HT1080 (cell line): ENCODE data around the gene PLD5. TPM values are rescaled to one million over a fixed set of nuclear protein-coding genes. Genes with fewer than 3 reads are reported as not detected.
"Not testable (repeated sequence)": the region's sequence is repeated elsewhere in the genome, so short reads cannot be mapped to it uniquely, and the experiment has no call there.

ENCODE experiments used
- DNase-seq: peaks from one replicate; pipeline ENCODE4 v3.0.0-alpha.2; 2015; ENCODE audit warnings: low read depth
- total RNA-seq: library from RNA; depleted of rRNA; stranded (reverse); fragments of >200 nt; shearing (Covaris generic); gene quantifications from 2 replicates; pipeline ENCODE4 v1.2.3, GENCODE V29; 2014

PLD5 gene
- total RNA-seq, 1 experiment from 2014 or later = 1.2 TPM

DNA sequence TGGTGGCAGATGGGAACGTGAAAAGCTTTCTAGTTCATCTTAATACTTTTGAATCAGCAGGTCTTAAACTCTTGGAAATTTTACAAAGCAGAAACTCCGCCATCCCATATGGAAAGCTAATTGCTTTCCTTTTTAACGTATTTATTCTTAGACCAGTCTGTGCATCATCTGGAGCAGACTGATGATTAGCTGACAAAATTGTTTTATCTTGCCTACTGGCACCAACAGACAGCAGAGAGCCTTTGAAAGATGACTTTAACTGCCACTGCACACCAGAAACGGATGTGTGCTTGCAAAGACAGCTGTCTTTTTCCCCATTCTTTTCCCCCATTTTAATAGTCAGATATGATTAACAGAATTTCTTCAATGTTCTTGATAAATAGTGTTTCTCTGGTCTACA, 97.0 kb downstream of the PLD5 start:
- no peak for DNase-seq

DNA sequence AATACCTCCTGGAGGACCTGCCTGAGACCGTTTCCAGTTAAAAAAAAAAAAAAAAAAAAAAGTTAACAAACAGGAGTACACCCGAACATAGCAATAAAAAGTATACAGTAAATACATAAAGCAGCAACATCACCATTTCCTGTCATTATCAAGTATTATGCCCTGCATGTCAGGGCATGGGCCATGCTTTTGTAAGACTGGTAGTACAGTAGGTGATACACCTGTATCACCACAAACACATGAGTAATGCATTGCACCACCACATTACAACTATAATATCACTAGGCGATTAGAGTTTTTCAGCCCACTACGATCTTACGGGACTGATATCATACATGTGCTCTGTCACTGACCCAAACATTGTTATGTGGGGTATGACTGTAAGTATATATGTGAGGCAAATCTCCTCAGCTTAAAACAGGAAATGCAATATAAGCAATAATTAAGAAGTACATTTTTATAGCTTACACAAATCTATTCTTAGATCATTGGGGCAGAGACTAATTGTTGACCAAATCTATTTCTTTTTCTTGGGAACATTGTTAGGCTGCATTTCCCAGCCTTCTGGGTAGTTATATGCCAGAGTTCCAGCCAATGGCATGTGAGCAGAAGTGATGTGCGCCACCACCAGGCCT, 98.1 kb downstream of the PLD5 start:
- DNase-seq = no peak

DNA sequence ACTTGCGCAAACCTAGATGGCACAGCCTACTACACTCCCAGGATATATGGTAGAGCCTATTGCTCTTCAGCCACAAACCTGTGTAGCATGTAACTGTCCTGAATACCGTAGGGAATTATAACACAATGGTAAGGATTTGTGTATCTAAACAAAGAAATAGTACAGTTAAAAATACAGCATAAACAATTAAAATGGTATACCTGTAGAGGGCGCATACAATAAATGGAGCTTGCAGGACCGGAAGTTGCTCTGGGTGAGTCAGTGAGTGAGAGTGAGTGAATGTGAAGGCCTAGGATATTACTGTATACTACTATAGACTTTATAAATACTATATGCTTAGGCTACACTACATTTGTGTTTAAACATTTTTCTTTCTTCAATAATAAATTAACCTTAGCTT, 99.3 kb downstream of the PLD5 start:
- peak; percentile 64 for DNase-seq

DNA sequence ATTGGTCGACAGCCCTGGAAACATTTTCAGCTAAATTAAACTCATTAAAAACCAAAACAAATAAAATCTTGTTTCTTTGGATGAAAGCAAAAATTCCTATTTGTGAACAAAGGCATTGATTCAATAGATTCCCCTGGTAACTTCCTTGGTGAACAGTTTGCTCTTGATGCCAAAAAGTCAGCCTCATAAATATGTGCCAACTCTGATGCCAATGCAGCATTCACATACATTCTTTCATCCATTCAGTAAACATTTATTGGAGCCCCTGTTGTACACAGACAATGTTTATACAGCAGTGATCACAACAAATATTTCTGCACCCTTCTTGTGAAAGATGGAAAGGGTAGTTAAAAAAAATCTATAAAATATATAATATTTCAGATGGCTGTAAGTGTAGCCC, 107.8 kb downstream of the PLD5 start:
- DNase-seq = no peak

DNA sequence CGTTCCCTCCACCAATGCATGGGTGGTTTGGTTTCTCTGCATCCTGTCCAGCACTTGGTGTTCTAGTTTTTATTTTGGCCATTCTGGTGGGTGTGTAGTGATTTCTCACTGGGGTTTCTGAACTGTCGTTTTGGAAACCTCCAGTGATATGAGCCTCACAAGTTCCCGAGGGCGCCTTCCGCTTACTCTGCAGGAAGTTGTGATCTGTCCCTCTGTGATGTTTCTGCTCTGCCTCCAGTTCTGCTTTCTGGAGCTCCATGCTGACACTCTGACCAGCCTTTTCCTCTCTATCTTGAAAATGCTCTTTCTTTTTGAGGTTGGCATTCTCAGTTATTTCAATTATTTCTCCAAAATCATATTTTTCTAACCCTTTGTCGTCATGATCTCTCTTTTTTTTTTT, 111.6 kb downstream of the PLD5 start:
- no peak for DNase-seq

DNA sequence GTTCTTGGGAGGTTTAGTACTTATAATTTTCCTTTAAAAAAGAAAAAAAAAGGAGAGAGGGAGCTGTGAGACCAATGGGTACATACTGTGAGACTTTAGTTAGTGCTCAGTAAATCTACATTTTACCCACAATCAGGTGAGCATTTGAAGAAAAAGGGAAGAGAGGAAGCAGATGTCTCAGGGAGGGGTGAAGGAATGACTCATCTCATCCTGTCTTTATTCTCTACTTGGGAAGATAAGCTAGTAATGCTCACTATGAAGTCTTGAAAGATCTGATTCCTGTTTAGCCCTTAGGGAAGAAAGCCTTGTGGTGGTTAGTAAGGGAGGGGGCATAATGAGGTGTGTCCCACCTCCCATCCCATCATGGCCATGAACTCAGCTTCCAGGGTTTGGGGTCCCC, 112.6 kb downstream of the PLD5 start:
- DNase-seq = peak; percentile 59

DNA sequence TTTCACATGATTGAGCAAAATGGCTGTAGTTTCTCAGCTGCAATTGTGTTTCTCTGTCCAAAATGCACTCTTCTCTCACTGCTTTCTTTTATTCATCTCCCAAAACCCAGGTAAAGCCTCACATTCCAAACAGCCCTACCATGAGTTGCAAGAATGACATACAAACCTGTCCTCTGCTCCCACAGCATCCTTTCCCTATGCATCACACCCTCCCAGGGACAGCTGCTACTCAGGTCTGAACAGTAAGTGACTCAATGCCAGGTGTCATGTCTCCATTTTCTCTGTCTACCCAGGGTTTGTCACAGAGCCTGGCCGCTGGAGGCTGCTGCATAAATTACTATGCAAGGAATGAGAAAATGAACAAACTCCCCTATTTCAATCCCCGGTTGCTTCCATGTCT, 118.5 kb downstream of the PLD5 start:
- DNase-seq = peak; percentile 15

DNA sequence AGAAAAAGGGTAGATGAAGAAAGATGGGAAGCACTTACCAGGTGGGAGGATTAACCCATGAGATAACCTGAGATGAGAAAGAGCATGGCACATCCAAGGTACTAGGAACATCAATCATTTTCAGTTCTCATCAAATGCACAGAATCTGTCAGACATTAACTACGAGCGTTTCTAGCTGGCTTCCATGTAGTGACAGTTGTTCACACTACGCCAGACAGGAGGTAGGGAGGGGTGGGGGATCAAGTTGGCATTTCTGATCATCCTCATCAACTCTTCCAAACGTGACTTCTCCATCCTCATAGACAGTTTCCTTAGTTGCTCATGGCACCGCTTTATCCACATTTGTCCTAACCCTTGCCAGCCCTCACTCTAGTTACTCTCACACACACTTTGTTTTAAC, 120.2 kb downstream of the PLD5 start:
- no peak for DNase-seq

DNA sequence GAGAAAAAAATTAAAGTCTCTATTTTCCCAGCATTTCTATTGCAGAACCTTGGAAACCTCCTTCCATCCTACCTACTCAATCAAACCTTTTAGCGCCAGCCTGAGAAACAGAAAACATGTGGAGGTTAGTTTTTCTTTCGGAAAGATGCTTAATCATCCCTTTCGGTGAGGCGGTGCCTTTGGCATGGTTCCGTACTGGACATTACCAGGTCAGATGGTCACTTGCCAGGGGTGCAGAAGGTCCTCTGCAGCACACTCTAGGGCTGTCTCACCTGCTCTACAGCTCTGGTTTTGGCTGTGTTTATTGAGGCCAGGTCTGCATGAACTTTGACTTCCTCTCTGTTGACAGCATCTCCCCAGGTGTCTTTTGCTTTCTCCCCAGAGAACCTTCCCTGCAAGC, 121.5 kb downstream of the PLD5 start:
- DNase-seq = no peak

DNA sequence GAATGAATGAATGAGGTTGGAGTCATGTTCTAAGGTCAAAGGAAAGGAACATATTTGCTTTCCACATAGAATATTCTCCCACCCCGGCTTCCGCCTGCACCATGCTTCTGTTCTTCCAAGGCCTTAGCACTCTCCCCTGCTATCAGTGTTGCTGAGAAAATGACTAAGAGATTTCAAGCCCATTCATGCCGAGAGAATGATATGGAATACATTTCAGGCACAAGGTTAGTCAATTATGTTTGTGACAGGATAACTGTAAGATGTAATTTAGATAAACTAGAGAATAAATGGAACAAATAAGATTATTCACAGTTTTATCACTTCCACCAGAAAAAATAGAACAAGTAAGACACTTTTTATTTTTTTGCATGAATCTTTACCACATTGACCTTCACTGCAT, 122.6 kb downstream of the PLD5 start:
- DNase-seq = no peak

DNA sequence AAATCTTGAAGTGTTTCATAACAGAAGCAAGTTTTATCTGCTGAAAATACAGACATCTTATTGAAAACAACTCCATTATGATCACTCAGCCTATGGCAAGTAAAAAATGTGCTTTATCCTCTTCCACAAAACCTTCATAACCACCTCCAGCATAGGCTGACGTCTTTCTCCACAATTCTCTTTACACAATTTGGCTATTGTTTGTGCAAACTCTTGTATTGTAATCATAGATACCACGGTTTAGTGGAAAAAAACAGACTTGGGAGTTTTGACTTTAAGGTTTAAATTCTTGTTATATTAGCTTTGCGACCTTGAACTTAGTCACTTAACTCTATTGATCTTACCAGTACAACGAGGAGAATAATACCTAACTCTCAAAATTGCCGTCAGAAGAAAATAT, 126.1 kb downstream of the PLD5 start:
- no peak for DNase-seq

DNA sequence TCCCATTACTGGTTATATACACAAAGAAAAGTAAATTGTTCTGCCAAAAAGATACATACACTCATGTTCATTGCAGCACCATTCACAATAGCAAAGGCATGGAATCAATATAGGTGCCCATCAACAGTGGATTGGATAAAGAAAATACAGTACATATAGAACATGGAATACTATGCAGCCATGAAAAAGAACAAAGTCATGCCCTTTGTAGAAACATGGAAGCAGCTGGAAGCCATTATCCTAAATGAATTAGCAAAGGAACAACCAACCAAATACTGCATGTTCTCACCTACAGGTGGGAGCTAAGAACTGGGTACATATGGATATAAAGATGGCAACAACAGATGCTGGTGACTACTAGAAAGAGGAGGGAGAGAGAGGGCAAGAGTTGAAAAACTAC, 132.6 kb downstream of the PLD5 start:
- DNase-seq = no peak

DNA sequence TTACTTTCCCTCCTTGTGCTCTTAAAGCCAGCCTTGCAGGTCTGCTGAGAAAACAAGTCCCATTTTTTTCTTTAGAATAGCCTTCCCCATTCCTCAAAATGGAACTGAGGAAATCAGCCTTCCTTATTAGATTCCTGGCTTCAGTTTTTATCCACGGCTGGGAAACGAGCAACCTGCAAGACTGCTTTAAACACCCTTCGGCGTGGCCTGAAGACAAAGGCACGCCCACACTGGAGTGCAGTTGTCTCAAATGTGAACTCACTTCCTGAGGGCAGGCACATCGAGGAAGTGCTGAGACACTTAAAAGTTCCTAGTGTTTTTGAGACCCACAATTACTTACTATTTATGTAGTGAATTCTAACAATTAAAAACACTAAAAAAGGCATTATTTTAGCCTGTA, 148.4 kb downstream of the PLD5 start:
- DNase-seq = not testable (repeated sequence)

DNA sequence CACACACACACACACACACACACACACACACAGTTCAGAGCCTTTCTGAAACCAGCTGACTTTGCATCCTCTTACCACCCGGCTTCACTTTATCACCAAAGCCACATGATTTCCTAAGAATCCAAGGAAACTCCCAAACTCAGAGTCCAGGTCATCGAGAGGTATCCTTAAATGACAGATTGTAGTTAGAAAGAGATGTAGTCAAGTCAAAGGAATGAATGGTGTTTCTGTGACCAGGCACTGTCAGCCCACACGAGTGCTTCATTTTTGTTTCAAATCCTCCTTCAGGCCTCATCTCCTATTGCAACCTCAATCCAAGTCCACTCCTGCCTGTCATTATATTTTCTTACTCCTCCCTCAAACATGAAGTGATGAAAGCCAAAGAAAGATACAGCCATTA, 174.1 kb downstream of the PLD5 start:
- DNase-seq = not testable (repeated sequence)

DNA sequence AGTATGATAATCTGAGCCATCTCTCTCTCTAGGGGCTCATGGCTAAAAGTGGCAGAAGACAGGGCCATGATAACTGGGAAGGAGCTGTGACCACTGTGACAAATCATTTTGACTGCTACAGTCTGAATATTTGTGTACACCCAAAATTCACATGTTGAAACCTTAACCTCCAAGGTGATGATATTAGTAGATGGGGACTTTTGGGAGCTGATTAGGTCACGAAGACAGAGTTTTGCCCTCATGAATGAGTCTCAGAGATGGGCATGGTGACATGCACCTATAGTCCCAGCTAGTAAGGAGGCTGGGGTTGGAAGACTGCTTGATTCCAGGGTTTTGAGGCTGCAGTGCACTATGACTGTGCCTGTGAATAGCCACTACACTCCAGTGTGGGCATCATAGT, 174.9 kb downstream of the PLD5 start:
- DNase-seq = no peak

DNA sequence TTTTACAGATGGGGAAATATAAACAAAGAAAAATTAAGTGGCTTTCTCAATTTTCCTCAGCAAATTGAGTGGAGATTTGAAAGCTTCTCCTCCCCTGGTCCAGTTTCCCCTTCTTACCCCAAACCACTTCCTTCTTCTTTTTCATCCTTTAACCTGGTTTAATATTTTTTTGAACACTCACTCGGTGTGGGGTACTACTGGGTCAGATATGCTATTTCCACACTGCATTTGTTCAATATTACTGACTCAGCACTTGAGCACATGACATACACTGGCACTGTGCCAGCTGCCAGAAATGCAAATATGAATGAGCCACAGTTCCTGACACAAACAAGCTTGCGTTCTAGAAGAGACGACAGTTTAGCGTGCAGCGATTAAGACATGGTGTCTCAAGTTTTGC, 193.6 kb downstream of the PLD5 start:
- DNase-seq = peak; percentile 10

DNA sequence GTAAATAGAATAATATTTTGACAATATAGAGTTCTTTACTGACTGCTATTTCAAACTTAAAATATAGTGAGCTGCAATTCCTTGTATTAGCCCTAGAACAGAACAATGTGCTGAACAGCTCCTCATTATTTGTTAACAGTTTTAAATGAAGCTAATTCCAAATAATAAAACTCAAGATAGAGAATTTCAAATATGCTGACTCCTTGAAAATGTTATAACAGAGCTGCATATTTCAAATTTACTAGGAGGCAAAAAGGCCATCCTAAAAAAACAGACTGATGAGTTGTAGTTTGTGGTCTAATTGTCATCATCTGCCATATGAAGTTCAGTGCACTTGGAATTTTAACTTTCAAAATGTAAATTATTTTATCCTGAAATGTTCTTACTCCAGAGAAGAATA, 197.1 kb downstream of the PLD5 start:
- not testable (repeated sequence) for DNase-seq

DNA sequence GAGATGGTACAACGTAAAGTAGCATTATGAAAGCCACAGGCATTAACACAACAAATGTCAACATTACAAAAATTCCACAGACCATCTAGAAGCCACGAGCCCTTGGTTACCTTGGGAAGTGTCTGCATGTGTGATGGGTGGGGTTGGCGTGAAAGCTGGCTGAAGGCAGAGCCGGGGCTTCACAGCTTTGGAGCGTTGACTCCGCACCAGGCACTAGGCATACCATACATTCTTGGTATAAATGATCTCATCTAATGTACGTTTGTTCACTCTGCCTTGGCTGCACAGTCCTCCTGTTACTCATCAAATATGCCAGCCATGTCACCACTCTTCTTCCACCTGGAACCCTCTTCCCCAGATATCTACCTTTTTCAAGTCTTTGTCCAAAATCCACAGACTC, 202.5 kb downstream of the PLD5 start:
- DNase-seq = peak; percentile 70

DNA sequence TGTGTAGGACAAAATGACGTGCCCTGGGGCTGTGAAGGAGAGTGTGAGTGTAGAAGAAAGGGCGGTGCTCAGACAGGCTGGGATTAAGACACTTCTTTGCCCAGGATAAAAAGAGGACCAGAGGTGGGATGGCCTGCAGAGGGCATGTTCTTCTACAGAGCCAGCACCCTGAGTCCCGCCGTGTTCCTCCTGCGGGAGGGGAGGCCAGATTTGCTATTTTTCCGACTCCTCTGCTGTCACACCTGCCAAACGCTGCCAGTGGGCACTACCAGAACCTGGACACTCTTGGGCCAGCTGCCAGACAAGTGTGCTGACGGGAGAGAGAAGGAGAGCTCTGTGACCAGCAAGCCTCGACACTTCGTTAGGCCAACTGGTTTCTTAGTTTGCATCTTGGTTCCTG, 206.4 kb downstream of the PLD5 start:
- peak; percentile 1 for DNase-seq

DNA sequence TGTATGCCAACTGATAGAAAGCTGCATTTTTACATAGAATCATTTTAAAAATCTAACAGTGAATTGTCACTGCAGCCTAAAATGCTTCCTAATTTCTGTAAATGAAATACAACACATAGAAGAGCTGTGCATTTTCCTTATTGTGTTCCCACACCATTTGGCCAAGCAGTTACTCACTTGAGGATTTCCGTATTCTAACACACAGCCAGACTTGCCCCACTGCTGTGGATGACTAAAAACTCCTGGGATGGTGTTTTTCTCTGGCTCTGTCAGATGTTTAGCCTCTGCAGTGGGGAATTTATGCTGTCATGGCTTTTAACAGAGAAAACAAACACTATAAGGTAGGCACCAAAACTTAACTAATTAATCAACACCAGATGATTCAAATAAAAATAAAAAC, 209.6 kb downstream of the PLD5 start:
- not testable (repeated sequence) for DNase-seq

DNA sequence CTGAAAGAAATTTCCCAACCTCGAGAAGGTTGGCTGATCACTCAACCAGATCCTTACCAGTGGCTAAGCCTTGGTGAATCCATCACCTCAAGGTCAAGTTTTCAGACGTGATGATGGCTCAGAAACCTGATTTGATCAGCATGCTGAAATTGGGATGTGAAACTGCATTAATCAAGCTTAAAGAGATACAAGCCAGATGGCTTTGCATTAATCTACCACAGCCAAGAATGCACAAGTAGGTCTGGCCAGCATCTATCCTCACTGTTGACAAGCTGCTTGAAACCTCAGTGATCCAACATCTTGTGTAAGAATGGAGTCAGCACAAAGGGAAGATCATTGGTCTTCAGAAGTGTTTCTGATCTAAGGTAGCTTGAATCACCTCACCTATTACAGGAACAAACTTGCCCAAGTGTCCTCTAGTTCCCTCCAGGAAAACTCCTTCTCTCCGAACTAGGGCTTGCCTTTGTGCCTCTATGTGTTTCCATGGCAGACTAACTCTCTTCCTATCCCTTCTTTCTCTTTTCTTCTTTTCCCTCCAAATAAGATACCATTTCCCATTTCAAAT, 210.3 kb downstream of the PLD5 start:
- not testable (repeated sequence) for DNase-seq

DNA sequence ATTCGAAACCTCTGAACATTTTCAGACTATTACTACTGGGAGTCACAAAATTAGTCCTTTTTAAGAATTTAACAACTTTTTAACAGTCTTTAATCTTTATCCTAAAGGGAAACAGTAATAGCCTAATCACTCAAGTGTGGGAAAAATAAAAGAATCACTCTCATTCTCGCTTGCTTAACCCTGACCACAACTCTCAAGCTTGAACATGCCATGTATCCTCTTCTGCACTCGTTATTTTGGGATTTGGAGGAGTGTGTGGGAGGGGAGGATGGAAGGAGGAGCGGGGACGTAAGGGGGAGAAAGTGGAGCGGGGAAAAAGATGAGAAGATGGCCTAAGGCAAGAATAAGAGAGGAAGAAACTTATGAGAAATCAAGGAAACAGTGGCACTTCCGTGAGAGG, 215.8 kb downstream of the PLD5 start:
- DNase-seq = not testable (repeated sequence)

DNA sequence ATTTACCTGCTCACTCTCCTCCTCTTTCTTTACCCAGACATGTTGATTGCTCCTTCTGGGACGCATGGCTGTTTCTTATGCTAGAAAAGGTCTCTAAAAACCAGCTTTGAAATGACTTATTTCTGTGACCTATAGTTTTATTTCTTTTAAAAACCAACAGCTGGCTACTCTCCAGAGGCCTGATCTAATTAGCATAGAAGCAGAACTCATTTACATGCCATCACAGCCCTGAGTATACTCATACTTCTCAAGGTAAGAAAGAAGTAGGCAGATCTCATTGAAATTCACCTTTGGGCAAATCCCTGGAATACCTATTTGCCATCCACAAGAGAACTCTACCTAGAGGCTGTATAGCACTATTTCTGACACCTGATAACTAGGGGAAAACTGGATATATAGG, 230.7 kb downstream of the PLD5 start:
- not testable (repeated sequence) for DNase-seq

DNA sequence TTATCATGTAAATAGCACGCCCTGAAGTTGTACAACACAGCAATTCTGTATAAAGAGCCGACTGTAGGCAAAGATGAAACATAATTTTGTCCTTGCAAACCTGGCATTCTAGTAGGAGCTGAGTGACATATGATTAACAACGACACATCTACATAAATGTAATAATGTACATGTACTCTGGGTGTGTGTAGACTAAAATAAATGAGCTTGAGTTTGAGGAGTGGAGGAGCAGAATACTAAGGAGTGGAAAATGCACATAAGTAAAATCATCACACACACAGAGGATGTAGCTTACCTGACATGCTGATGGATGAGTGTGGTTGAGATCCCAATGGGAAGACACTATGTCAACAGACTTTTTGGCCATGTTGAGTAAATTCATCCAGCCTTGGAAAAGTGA, 236.4 kb downstream of the PLD5 start:
- not testable (repeated sequence) for DNase-seq
